SIG-M5 treated with dmso at 0.1 percent for 504 hours (cell line): Measurements from ENCODE around the gene IL2RG.

ENCODE experiments used
- DNase-seq: peaks from one replicate; lab custom pipeline; 2025; ENCODE audit not compliant: unreplicated experiment; lab: John Stamatoyannopoulos, UW

IL2RG gene

GRCh38 chrX:71111141-71111843 is at the start of gene IL2RG:
IL2RG (minus strand) TSS chrX:71111577; CDS start chrX:71111539, 38 bp downstream.
- peak; percentile 64 for DNase-seq

GRCh38 chrX:71160475-71160874 is 49.1 kb upstream of the IL2RG start:
- DNase-seq: no peak

DNA sequence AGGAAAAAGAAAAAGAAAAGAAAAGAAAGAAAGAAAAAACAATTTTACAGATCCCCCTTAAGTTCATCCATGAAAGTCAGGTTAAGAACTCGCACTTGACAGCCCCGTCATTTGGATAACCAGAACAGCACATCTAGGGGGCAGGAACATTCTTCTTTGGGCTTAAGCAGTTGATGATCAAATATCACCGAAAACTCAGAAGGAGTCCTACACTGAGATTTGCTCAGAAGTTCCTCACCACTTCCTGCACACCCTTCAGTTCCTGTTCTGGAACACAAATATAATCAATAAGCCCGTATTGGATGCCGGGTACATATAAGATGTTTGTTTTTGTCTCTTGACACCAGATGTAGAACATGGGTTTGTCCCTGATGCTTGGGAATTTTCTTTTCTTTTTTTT is 48.0 kb upstream of the IL2RG start:
- DNase-seq: no peak

DNA sequence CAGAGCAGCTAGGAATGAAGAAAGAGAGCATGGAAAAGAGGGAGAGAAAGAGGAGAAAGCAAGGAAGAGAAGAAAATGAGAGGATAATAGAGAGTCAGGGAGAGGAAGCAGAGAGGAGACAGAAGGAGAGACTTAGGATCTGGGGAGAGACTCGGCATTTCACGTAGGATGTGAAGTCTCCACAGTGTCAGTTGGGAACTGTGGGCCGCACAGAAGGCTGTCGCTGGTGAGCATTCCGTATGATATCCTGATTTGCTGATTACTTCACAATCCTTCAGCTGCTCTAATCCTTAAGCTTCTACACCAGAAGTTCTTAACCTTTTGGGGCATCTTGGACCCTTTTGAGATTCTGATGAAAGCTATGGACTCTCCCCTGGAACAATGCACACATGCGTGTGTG is 47.2 kb upstream of the IL2RG start:
- no peak for DNase-seq

- no peak for DNase-seq
Observed at GRCh38 chrX:71154641-71155040, 43.3 kb upstream of the IL2RG start.

GRCh38 chrX:71154196-71154595 is 42.8 kb upstream of the IL2RG start:
- no peak for DNase-seq

GRCh38 chrX:71151366-71151765 is 40.0 kb upstream of the IL2RG start:
- DNase-seq: no peak

DNA sequence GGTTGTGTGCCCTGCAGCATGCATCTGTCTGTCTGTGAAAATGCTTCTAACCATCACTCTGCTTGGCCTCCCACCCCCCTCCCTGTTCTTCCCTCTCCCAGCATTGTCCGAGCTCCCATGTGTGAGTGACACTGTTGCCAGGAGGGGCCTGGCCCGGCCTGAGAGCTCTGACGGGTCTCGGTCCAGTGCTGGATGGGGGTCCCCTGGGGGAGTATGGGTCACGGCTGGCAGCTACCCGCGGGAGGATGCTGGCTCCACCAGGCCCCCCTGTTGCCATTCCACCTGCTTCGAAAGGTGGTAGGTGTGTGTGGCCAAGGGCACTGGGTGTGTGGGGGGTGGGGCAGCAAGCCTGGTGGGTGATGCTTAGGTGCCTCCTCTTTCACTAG is 36.9 kb upstream of the IL2RG start:
- no peak for DNase-seq

DNA sequence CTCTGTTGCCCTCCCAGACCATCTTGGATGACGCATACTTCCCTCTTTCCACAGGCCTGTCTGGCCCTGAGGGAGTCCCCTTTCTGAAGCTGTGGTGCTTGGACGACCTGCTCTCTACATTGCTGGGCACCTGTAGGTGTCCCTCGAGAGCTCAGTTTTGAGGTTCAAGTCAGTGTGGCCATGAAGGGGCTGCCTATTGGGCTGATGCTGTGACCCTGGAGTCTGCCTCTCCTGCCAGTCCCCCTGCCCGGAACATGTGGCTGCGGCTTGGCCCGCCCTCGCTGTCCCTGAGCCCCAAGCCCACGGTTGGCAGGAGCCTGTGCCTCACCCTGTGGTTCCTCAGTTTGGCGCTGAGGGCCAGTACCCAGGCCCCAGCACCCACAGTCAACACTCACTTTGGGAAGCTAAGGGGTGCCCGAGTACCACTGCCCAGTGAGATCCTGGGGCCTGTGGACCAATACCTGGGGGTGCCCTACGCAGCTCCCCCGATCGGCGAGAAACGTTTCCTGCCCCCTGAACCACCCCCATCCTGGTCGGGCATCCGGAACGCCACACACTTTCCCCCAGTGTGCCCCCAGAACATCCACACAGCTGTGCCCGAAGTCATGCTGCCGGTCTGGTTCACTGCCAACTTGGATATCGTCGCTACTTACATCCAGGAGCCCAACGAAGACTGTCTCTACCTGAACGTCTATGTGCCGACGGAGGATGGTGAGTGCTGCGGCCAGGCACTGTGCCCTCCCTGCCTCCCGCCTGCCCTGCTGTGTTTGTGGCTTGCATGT is 36.3 kb upstream of the IL2RG start:
- no peak for DNase-seq

DNA sequence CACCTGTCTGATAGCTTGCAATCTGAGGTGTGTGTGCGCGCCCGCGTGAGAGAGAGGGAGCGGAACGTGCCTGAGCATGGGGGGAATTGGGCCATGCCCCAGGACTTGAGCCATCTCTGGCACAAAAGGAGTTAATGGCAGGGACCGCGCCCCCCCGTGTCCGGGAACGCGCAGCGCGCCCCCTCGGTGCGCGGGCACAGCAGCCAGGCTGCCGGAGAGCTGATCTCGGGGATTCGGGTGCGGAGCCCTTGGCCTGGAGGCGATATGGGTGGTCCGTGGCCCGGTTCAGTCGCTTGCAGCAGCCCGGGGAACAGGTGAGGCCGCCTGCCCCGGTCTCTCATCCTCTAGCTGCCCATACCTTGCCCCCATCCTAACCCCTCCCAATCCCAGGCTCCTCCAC is 33.3 kb upstream of the IL2RG start, which contains the start of gene NLGN3:
NLGN3 (plus strand) TSS at position 191 of the 400 bp plus-strand sequence. CDS start 2,909 bp downstream, outside the sequence.
- no peak for DNase-seq

DNA sequence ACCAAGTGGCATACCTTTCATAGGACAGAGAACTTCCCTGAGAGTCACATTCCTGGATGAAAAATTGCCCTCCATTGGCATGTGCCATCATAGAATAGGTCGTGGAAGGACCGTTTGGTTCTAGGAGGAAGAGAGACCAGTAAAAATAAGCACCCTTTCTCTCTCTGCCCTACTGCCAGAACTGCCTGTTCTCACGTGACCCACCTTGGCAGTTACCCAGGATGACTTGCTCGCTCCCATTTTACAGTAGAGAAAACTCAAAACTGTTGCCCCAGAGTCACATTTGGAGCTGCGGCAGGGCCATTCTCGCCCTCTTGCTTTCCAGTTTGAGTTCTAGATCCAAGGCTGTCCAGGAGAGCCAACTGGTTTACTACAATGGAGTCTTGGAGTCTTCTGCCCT is 32.1 kb upstream of the IL2RG start:
- DNase-seq: no peak

- no peak for DNase-seq
Observed at GRCh38 chrX:71140440-71140839, 29.1 kb upstream of the IL2RG start.

- DNase-seq: no peak
Observed at GRCh38 chrX:71131510-71131909, 20.1 kb upstream of the IL2RG start.

DNA sequence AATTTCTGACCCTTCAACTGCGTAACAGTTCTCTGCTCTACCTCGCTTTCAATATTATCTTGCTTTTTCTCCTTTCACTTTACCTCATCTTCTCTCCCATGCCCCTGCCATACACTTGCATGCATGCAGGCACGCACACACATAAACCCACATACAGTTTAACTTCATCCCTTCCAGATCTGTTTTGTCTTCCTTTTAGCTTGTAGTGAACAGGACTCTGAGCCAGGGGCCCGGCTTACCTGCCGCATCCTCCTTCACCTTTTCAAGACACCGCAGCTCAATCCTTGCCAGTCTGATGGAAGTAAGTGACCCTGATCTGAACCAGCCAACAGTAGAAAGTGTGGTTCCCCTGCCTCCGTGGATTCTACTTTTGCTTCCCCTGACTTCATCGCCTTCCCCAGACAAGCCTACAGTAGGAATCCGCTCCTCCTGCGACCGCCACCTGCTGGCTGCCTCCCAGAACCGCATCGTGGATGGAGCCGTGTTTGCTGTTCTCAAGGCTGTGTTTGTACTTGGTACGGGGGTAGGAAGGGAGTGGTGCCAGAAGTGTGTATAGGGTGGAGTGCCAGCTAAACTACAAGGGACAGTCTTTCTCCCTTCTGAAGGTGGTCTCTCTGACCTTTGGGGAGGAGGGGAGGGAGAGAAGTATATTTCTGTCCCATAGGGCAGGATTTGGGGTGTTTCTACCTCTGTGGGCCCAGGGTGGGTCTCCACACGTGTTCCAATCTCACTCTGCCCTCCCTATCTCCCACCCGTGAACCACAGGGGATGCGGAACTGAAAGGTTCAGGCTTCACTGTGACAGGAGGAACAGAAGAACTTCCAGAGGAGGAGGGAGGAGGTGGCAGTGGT is 17.8 kb upstream of the IL2RG start:
- peak; percentile 56 for DNase-seq

GRCh38 chrX:71128166-71128833 is 16.9 kb upstream of the IL2RG start:
- no peak for DNase-seq

DNA sequence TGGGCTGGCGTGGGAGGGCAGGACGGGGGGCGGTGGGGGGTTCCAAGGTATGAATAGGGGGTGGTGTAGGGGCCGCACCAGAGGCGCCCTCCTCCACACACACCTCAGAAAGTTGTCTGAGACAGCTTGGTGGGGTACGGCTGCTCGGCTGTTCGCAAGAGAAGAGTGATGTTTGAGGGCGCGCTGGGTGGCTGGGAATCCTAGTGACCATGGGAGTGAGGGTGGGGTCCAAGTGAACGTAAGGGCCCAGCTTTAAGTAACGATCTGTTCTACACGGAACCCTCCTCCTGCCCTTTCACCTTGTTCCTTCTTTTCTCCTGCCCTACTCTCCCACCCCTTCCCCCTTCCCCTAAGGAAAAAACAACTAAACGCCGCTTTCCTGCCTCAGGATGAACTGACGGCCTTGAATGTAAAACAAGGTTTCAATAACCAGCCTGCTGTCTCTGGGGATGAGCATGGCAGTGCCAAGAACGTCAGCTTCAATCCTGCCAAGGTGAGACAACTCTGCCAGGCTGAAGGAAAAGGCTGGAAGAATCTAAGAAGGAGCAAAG is 7.7 kb upstream of the IL2RG start:
- DNase-seq: no peak

GRCh38 chrX:71118032-71118984 is 6.9 kb upstream of the IL2RG start, which contains the start of gene MED12:
MED12 (plus strand) TSS chrX:71118596; CDS start chrX:71118755, 159 bp downstream.
- DNase-seq: peak; percentile 63

GRCh38 chrX:71117358-71117757 is 6.0 kb upstream of the IL2RG start:
- no peak for DNase-seq

GRCh38 chrX:71111921-71112431 is 599 bp upstream of the IL2RG start:
- DNase-seq: peak; percentile 52
